HepG2 (cell line): ENCODE results near the gene CCT7.

ENCODE experiments used
- EZH2 ChIP-seq: conservative IDR thresholded peaks from 2 replicates; pipeline ENCODE4 v1.6.1; 2012; ENCODE audit warnings: mild to moderate bottlenecking, low read depth, low read length, moderate library complexity
- JDP2 ChIP-seq: sonication (generic); formaldehyde crosslinking; IDR thresholded peaks from 2 replicates; pipeline ENCODE4 v1.8.1; 2022; ENCODE audit warnings: missing genetic modification reagents, borderline replicate concordance
- MIER3 ChIP-seq: IDR thresholded peaks from 2 replicates; pipeline ENCODE4 v1.6.1; 2016; ENCODE audit warnings: missing compliant biosample characterization, borderline replicate concordance
- PPARG ChIP-seq: conservative IDR thresholded peaks from 2 replicates; pipeline ENCODE4 v1.6.1; 2016; ENCODE audit warnings: missing biosample characterization, missing genetic modification reagents
- RFX5 ChIP-seq: IDR thresholded peaks from 2 replicates; pipeline ENCODE4 v1.6.1; 2011; ENCODE audit warnings: low read depth, low read length, improper control_type of control experiment
- TAF1 ChIP-seq: sonication (generic); formaldehyde crosslinking; IDR thresholded peaks from 2 replicates; pipeline ENCODE4 v1.4.0; 2020; ENCODE audit warnings: missing genetic modification reagents
- TOPORS ChIP-seq: sonication (generic); formaldehyde crosslinking; IDR thresholded peaks from 2 replicates; pipeline ENCODE4 v1.8.0; 2023; ENCODE audit warnings: mild to moderate bottlenecking, missing genetic modification reagents
- TSC22D2 ChIP-seq: sonication (generic); formaldehyde crosslinking; IDR thresholded peaks from 2 replicates; pipeline ENCODE4 v1.5.1; 2020; ENCODE audit warnings: missing genetic modification reagents, mild to moderate bottlenecking, borderline replicate concordance
- TF ChIP-seq, protein P1 (sequence below): sonication (generic); formaldehyde crosslinking; IDR thresholded peaks from 2 replicates; pipeline ENCODE4 v1.5.0; 2020; ENCODE audit warnings: mild to moderate bottlenecking, missing genetic modification reagents
- TF ChIP-seq, protein P2 (sequence below): sonication (generic); formaldehyde crosslinking; conservative IDR thresholded peaks from 2 replicates; pipeline ENCODE4 v1.4.0; 2020; ENCODE audit warnings: missing genetic modification reagents
- TF ChIP-seq, protein P3 (sequence below): sonication (generic); formaldehyde crosslinking; IDR thresholded peaks from 2 replicates; pipeline ENCODE4 v1.5.0; 2020; ENCODE audit warnings: mild to moderate bottlenecking, missing genetic modification reagents, moderate library complexity
- TF ChIP-seq, protein P4 (sequence below), 2 experiments: sonication (generic) in 1 of 2; formaldehyde crosslinking in 1 of 2; IDR thresholded peaks; 2 replicates each; pipeline versions ENCODE4 v1.5.1 to v1.6.1; 2011 to 2020; ENCODE audit warnings: borderline replicate concordance in 1 of 2, low read depth in 1 of 2, low read length in 1 of 2, mild to moderate bottlenecking in 1 of 2, missing genetic modification reagents in 1 of 2, moderate library complexity in 1 of 2
- TF ChIP-seq, protein P5 (sequence below): sonication (generic); formaldehyde crosslinking; IDR thresholded peaks from 2 replicates; pipeline ENCODE4 v1.4.0; 2020; ENCODE audit warnings: missing genetic modification reagents
- TF ChIP-seq, protein P6 (sequence below): sonication (generic); formaldehyde crosslinking; IDR thresholded peaks from 2 replicates; pipeline ENCODE4 v1.5.1; 2020; ENCODE audit warnings: missing genetic modification reagents, mild to moderate bottlenecking, borderline replicate concordance

DNA sequence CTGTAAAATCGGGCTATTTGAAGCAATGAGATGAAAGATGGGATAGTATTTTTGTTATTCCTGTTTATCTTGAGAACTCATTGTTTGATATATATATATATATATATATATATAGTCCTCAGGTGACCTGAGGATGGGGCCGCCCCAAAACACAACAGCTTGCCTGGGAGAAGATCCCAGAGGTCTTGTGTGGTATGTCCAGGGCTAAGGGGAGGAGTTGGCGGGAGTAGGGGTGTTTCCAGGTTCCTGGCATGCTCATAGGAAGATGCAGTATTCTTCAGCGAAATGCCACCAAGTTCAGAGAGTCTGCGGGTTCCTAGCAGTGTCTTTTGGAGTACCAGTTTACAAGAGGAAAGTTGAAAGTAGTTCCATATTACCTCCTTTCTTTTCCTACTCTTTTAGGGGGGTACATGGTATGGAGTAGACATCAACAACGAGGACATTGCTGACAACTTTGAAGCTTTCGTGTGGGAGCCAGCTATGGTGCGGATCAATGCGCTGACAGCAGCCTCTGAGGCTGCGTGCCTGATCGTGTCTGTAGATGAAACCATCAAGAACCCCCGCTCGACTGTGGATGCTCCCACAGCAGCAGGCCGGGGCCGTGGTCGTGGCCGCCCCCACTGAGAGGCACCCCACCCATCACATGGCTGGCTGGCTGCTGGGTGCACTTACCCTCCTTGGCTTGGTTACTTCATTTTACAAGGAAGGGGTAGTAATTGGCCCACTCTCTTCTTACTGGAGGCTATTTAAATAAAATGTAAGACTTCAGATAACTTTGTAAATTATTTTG is 18.3 kb downstream of the CCT7 start:
- TF ChIP-seq TSC22D2 (CRISPR knock-in tag) (no peak), PPARG (CRISPR knock-in tag) (no peak), MIER3 (CRISPR knock-in tag) (no peak), RFX5 (no peak), TOPORS (CRISPR knock-in tag) (no peak), TAF1 (no peak), EZH2 (no peak), JDP2 (no peak)
- TF ChIP-seq, protein P1, sequence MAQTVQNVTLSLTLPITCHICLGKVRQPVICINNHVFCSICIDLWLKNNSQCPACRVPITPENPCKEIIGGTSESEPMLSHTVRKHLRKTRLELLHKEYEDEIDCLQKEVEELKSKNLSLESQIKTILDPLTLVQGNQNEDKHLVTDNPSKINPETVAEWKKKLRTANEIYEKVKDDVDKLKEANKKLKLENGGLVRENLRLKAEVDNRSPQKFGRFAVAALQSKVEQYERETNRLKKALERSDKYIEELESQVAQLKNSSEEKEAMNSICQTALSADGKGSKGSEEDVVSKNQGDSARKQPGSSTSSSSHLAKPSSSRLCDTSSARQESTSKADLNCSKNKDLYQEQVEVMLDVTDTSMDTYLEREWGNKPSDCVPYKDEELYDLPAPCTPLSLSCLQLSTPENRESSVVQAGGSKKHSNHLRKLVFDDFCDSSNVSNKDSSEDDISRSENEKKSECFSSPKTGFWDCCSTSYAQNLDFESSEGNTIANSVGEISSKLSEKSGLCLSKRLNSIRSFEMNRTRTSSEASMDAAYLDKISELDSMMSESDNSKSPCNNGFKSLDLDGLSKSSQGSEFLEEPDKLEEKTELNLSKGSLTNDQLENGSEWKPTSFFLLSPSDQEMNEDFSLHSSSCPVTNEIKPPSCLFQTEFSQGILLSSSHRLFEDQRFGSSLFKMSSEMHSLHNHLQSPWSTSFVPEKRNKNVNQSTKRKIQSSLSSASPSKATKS (CRISPR knock-in tag), result no peak
- TF ChIP-seq, protein P2, sequence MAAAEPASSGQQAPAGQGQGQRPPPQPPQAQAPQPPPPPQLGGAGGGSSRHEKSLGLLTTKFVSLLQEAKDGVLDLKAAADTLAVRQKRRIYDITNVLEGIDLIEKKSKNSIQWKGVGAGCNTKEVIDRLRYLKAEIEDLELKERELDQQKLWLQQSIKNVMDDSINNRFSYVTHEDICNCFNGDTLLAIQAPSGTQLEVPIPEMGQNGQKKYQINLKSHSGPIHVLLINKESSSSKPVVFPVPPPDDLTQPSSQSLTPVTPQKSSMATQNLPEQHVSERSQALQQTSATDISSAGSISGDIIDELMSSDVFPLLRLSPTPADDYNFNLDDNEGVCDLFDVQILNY (CRISPR knock-in tag), result no peak
- TF ChIP-seq, protein P3, sequence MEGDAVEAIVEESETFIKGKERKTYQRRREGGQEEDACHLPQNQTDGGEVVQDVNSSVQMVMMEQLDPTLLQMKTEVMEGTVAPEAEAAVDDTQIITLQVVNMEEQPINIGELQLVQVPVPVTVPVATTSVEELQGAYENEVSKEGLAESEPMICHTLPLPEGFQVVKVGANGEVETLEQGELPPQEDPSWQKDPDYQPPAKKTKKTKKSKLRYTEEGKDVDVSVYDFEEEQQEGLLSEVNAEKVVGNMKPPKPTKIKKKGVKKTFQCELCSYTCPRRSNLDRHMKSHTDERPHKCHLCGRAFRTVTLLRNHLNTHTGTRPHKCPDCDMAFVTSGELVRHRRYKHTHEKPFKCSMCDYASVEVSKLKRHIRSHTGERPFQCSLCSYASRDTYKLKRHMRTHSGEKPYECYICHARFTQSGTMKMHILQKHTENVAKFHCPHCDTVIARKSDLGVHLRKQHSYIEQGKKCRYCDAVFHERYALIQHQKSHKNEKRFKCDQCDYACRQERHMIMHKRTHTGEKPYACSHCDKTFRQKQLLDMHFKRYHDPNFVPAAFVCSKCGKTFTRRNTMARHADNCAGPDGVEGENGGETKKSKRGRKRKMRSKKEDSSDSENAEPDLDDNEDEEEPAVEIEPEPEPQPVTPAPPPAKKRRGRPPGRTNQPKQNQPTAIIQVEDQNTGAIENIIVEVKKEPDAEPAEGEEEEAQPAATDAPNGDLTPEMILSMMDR (CRISPR knock-in tag), result no peak
- TF ChIP-seq, protein P4, sequence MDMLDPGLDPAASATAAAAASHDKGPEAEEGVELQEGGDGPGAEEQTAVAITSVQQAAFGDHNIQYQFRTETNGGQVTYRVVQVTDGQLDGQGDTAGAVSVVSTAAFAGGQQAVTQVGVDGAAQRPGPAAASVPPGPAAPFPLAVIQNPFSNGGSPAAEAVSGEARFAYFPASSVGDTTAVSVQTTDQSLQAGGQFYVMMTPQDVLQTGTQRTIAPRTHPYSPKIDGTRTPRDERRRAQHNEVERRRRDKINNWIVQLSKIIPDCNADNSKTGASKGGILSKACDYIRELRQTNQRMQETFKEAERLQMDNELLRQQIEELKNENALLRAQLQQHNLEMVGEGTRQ (IDR thresholded peaks at IDR 0.05; ENCODE audit: low read depth, low read length), result no peak
- TF ChIP-seq, protein P4 (CRISPR knock-in tag; IDR thresholded peaks at IDR 0.05; ENCODE audit: borderline replicate concordance), result no peak
- TF ChIP-seq, protein P5, sequence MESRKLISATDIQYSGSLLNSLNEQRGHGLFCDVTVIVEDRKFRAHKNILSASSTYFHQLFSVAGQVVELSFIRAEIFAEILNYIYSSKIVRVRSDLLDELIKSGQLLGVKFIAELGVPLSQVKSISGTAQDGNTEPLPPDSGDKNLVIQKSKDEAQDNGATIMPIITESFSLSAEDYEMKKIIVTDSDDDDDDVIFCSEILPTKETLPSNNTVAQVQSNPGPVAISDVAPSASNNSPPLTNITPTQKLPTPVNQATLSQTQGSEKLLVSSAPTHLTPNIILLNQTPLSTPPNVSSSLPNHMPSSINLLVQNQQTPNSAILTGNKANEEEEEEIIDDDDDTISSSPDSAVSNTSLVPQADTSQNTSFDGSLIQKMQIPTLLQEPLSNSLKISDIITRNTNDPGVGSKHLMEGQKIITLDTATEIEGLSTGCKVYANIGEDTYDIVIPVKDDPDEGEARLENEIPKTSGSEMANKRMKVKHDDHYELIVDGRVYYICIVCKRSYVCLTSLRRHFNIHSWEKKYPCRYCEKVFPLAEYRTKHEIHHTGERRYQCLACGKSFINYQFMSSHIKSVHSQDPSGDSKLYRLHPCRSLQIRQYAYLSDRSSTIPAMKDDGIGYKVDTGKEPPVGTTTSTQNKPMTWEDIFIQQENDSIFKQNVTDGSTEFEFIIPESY (CRISPR knock-in tag), result no peak
- TF ChIP-seq, protein P6, sequence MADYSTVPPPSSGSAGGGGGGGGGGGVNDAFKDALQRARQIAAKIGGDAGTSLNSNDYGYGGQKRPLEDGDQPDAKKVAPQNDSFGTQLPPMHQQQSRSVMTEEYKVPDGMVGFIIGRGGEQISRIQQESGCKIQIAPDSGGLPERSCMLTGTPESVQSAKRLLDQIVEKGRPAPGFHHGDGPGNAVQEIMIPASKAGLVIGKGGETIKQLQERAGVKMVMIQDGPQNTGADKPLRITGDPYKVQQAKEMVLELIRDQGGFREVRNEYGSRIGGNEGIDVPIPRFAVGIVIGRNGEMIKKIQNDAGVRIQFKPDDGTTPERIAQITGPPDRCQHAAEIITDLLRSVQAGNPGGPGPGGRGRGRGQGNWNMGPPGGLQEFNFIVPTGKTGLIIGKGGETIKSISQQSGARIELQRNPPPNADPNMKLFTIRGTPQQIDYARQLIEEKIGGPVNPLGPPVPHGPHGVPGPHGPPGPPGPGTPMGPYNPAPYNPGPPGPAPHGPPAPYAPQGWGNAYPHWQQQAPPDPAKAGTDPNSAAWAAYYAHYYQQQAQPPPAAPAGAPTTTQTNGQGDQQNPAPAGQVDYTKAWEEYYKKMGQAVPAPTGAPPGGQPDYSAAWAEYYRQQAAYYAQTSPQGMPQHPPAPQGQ (CRISPR knock-in tag), result no peak
